GM18867 (cell line): Measurements from ENCODE around the gene PCBP3.
"Not testable (repeated sequence)": the region's sequence is repeated elsewhere in the genome, so short reads cannot be mapped to it uniquely, and the experiment has no call there.

Experiments
- ATAC-seq: cut with Tn5 transposase; IDR thresholded peaks from one replicate; pipeline ENCODE4 v1.9.1; 2021; ENCODE audit warnings: mild to moderate bottlenecking, moderate library complexity; ENCODE audit not compliant: unreplicated experiment

Gene PCBP3

GRCh38 chr21:45886610-45887026 is 243.1 kb downstream of the PCBP3 start:
- ATAC-seq: no peak

DNA sequence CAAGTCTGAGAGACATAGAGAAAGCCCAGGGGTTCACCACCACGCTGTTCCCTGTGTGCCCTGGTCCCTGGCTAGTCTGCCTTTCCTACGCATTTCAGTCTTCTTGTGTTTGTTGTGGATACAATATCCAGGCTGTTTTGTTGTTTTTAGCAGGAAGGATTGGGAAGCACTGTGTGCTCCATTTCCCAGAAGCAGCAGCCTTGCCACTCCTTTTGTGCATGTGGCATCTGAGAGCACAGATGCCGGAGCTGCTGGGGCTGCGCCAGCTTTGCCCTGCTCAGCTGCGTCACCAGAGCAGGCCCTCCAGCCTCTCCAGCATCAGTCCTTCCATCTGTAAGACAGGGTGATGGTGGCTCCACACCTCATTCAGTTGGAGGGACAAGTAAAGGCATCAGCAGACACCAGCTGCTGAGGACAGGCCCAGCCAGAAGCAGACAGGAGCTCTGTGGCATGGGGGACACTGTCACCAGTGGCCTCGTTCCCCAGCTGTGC is 243.6 kb downstream of the PCBP3 start:
- ATAC-seq: no peak

GRCh38 chr21:45887788-45888187 is 244.3 kb downstream of the PCBP3 start:
- ATAC-seq: no peak

DNA sequence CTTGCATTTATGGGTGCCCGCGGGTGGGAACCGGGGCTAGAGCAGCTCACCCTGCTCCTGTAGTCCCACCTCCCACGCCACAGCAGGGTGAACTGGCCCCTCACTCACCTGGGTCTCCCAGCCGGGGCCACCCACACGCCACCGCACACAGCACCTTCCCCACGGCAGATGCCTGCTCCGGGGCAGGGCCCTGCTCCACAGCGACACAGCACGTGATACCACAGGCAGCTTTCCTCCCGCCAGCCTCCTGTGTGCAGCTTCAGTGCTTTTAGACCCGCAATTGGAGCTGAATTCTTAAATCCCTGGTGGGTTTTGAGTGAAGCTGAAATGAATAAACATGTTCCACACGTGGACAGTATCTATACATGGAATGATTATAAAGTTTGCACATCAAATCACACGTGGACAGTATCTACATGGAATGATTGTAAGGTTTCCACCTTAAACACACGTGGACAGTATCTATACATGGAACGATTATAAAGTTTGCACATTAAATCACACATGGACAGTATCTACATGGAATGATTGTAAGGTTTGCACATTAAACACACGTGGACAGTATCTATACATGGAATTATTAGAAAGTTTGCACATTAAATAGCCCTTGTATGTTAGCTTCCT is 245.0 kb downstream of the PCBP3 start:
- no peak for ATAC-seq

- ATAC-seq: no peak
Measured at GRCh38 chr21:45889256-45889655, 245.7 kb downstream of the PCBP3 start.

- ATAC-seq: no peak
Measured at GRCh38 chr21:45889961-45890360, 246.4 kb downstream of the PCBP3 start.

DNA sequence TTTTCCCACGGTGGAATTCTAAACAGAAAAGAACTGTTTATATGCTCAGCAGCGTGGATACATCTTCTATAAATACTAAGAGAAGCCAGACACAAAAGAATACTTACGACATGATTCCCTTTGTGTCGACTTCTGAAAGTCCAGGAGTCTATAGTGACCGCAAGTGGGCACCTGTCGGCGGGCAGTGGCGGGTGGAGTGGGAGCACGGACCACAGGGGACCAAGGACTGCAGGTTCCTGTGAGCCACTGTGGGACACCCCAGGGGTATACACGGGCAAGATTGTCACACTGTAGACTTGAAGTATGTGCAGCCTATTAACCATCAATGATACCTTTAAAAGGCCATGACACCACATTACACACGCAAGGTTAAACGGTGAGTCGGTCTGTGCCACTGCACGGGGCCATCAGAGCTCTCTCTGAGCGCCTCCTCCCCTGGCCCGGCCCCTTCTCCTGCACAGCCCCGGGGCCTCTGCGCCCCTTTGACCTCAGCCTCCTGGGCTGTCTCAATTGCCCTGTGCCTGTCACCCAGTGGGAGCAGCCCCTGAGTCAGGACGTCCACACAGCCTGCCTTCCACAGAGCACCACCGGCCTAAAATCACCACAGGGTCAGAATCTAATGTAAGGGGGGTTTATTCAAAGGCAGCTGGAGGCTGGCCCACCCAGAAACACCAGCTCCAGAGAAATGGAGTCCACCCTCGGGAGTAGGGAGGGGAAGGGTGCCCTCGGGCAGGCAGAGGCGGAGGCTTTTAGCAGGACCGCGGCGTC is 248.0 kb downstream of the PCBP3 start:
- ATAC-seq: no peak

- ATAC-seq: no peak
Measured at GRCh38 chr21:45892156-45892915, 248.8 kb downstream of the PCBP3 start.

- ATAC-seq: no peak
Measured at GRCh38 chr21:45892916-45893739, 249.6 kb downstream of the PCBP3 start.

GRCh38 chr21:45893740-45894449 is 250.4 kb downstream of the PCBP3 start:
- ATAC-seq: no peak

DNA sequence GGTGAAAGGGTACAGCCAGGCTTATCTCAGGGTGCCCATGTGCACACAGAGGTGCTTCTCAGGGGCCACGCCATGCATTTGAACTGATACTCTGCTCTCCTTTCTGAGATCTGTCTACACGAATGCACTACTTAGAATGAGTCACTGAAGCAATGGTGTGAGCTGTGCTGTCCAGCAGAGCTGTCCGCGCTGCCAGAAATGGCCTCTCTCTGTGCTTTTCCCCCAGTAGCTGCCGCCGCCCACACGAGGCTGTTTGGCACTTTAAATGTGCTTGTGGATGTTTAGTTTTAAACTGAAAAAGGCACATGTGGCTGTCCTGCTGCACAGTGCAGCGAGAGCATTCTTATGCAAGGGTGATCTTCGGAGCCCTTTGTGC is 250.9 kb downstream of the PCBP3 start:
- no peak for ATAC-seq

DNA sequence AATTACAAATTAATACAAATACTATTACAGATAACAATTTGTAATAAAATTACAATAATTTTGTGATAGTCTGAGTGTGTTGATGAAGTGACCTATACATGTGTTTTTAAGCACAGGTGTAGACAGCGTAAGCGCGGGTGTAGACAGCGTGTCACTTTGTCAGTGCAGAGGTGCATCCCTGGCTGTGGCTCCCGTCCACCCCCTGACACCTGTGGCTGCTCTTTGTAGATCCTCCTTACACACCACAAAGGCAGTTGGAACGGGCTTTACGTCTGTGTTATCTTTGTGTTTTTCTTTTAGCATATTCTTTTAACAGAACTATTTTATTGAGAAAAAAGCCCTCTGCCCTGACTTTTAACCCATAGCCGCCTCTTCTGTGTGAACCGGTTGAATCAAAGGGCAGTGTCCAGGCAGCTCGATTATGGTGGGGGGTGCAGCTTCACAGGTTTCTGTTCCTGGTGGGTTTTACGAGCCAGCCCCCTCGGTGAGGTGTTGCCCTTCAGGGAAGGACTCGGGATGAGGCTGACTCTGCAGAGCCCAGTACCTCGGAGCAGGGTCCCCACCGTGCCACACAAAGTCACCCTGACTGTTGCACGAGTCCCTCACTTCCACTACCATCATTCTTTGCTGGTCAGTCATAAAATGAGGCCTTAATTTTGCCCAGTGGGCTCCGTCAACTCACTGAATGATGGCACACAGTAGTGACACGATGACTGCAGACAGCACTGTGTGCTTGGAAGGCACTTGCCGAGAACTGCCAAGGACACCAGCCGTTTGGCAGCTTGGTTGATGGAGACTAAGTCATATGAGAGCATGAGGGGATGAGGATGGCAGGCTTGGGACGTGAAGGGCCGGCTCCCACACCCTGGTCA is 251.6 kb downstream of the PCBP3 start:
- ATAC-seq: no peak

GRCh38 chr21:45895778-45896370 is 252.3 kb downstream of the PCBP3 start:
- ATAC-seq: no peak

- not testable (repeated sequence) for ATAC-seq
Measured at GRCh38 chr21:45896431-45896830, 252.9 kb downstream of the PCBP3 start.

DNA sequence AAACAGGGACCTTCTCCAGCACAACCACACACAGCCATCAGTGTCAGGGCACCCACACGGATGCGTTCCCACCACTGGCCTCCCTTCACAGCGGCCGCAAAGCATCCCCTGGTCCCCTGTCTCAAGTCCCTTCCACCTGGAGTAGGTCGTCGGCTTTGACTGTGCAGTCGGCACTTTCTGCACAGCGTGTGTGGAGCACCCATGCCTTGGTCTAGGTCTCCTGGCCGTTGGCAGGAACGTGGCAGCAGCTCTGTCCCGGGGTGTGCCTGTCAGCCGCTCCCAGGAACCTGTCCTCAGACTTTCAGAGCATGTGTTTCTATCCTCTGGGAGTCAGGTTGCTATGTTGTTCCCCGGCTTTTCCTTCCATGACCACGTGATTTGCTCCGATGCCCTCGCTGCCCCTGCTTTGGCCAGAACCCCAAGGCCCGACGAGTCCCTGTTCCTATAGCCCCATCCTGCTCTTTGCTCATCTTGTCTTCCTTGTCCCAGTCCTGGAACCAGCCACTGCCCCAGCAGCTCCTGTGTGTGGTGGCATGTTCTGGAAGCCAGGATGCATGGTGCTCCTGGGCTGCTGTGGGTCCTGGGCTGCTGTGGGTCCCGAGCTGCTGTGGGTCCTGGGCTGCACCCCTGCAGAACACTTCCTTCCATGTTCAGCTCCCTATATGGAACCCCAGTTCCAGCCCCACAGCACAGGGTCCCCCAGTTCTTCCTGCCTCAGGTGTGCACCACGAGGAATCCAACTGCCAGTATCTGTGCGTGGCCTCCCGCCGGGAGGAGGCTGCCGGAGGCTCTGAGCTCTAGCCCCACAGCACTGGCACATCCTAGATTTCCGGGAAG is 253.9 kb downstream of the PCBP3 start:
- ATAC-seq: no peak

GRCh38 chr21:45898028-45898350 is 254.5 kb downstream of the PCBP3 start:
- ATAC-seq: no peak

DNA sequence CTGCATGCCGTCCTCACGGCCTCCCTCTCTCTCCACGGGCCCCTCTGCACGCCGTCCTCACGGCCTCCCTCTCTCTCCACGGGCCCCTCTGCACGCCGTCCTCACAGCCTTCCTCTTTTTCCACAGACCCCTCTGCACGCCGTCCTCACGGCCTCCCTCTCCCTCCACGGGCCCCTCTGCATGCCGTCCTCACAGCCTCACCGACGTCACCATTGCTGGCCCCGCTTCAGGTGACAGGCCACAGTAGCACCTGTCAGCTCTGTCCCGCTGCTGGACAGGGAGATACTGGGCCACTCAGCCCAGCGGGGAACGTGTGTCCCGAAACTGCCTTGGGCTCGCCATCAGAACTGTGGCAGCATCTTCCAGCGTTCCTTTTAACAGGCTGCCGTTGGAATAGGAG is 255.3 kb downstream of the PCBP3 start:
- no peak for ATAC-seq
